Stimulated activated naive B cell treated with anti-CD40 and anti-IgM and Interleukin-4, amounts not matched to agents 10 μg/mL and 1 μg/mL and 100 μg/mL, for 72 hours (primary cell): ENCODE data around the gene CYB5RL.

Source experiments
- ATAC-seq, 2 donors: fragments of 150-1000 bp; cut with Tn5 transposase; replicated peaks; 2 replicates each; pipeline ENCODE4 v1.10.0; 2021; ENCODE audit warnings: moderate library complexity in 1 of 2
- DNase-seq: peaks from one replicate; pipeline ENCODE4 v3.0.0; 2021
- H3K27ac Mint-ChIP-seq: one replicate; pipeline ENCODE4 v1.8.0; 2022; ENCODE audit warnings: mild to moderate bottlenecking, mixed read lengths
- H3K27me3 Mint-ChIP-seq, 2 donors: one replicate each; pipeline ENCODE4 v1.8.0; 2022; ENCODE audit warnings: mixed read lengths in 2 of 2
- H3K36me3 Mint-ChIP-seq, 2 donors: one replicate each; pipeline ENCODE4 v1.8.0; 2022; ENCODE audit warnings: mixed read lengths in 2 of 2, mild to moderate bottlenecking in 1 of 2
- H3K4me1 Mint-ChIP-seq, 2 donors: one replicate each; pipeline ENCODE4 v1.8.0; 2022; ENCODE audit warnings: mixed read lengths in 2 of 2, mild to moderate bottlenecking in 1 of 2
- H3K4me3 Mint-ChIP-seq, 2 donors: one replicate each; pipeline ENCODE4 v1.8.0; 2022; ENCODE audit warnings: mild to moderate bottlenecking in 2 of 2, mixed read lengths in 2 of 2, moderate library complexity in 1 of 2
- H3K9me3 Mint-ChIP-seq, 2 donors: one replicate each; pipeline ENCODE4 v1.8.0; 2022; ENCODE audit warnings: mixed read lengths in 2 of 2, mild to moderate bottlenecking in 1 of 2

The CYB5RL gene

GRCh38 chr1:54151013-54151412 is 48.8 kb downstream of the CYB5RL start:
- Mint-ChIP-seq H3K4me1 (no peaks in the 10 kb centered on the region), H3K36me3 (no peaks in the 10 kb centered on the region), H3K9me3 (no peaks in the 10 kb centered on the region), H3K4me3 (no peak overlapping the region), H3K27me3 (no peaks in the 10 kb centered on the region), H3K27ac (no peak overlapping the region)
- no peak for ATAC-seq
- DNase-seq = no peak
